IMR-90 (cell line): Measurements from ENCODE around the gene KRT36. TPM values are rescaled to one million over a fixed set of nuclear protein-coding genes. Genes with fewer than 3 reads are reported as not detected.

ENCODE experiments used
- ATAC-seq: fragments of 200-7000 bp; cut with Tn5 transposase; 2 replicates; pipeline ENCODE4 v1.9.1; 2020; ENCODE audit warnings: low read depth, mild to moderate bottlenecking, moderate library complexity
- BruUV-seq: library from RNA; stranded (reverse); fragments of 400-500 nt; replicated peaks from 2 replicates; lab custom pipeline; 2021; lab: Mats Ljungman, UMichigan
- CTCF ChIA-PET: fragments of 300-600 bp; formaldehyde crosslinking; extraction: SDS; loops from one replicate; lab custom pipeline; 2021; ENCODE audit warnings: antibody characterized with exemption; lab: Yijun Ruan, JAX
- POLR2A ChIA-PET: fragments of 300-600 bp; sonication (Branson Sonifier 250); formaldehyde crosslinking; loops from one replicate; lab custom pipeline; 2022; ENCODE audit warnings: antibody characterized with exemption; ENCODE audit not compliant: unreplicated experiment; lab: Charles Lee
- DNase-seq: peaks from one replicate; pipeline ENCODE4 v3.0.0; 2013
- H2AFZ ChIP-seq: replicated peaks from 2 replicates; pipeline ENCODE3; 2013; ENCODE audit warnings: low read length, mild to moderate bottlenecking; ENCODE audit not compliant: poor library complexity
- H2AK5ac ChIP-seq: 2 replicates; pipeline ENCODE4 v1.6.1; 2013; ENCODE audit warnings: low read depth, low read length, inconsistent platforms
- H2AK9ac ChIP-seq: replicated peaks from 2 replicates; pipeline ENCODE3; 2013; ENCODE audit warnings: mild to moderate bottlenecking, low read depth, low read length, moderate library complexity; ENCODE audit not compliant: poor library complexity
- H2BK120ac ChIP-seq: 2 replicates; pipeline ENCODE4 v1.6.1; 2013; ENCODE audit warnings: low read depth, low read length, inconsistent platforms
- H2BK15ac ChIP-seq: 3 replicates; pipeline ENCODE4 v1.6.1; 2013; ENCODE audit warnings: low read depth, low read length, inconsistent platforms
- H2BK20ac ChIP-seq: 2 replicates; pipeline ENCODE4 v1.6.1; 2013; ENCODE audit warnings: low read depth, mild to moderate bottlenecking, inconsistent platforms, low read length, moderate library complexity
- H2BK5ac ChIP-seq: 2 replicates; pipeline ENCODE4 v1.6.1; 2013; ENCODE audit warnings: mild to moderate bottlenecking, low read depth, low read length, inconsistent platforms; ENCODE audit not compliant: poor library complexity, severe bottlenecking
- H3K14ac ChIP-seq: replicated peaks from 2 replicates; pipeline ENCODE4 v1.6.1; 2013; ENCODE audit warnings: low read depth, low read length, inconsistent platforms
- H3K18ac ChIP-seq: 2 replicates; pipeline ENCODE4 v1.6.1; 2013; ENCODE audit warnings: low read depth, low read length, control low read depth
- H3K23ac ChIP-seq: 2 replicates; pipeline ENCODE4 v1.6.1; 2013; ENCODE audit warnings: low read depth, low read length, inconsistent platforms
- H3K27ac ChIP-seq: 2 replicates; pipeline ENCODE4 v1.5.1; 2013; ENCODE audit warnings: mild to moderate bottlenecking, control low read depth, low read length; ENCODE audit not compliant: insufficient read depth
- H3K27me3 ChIP-seq: 2 replicates; pipeline ENCODE4 v1.6.1; 2013; ENCODE audit warnings: low read length; ENCODE audit not compliant: control insufficient read depth, insufficient read depth
- H3K36me3 ChIP-seq: 2 replicates; pipeline ENCODE4 v1.6.1; 2013; ENCODE audit warnings: low read length, mixed read lengths; ENCODE audit not compliant: control insufficient read depth, insufficient read depth
- H3K4ac ChIP-seq: 2 replicates; pipeline ENCODE4 v1.6.1; 2013; ENCODE audit warnings: low read depth, low read length, inconsistent platforms
- H3K4me1 ChIP-seq: 2 replicates; pipeline ENCODE4 v1.6.1; 2013; ENCODE audit warnings: low read length, mixed read lengths; ENCODE audit not compliant: control insufficient read depth, insufficient read depth
- H3K4me2 ChIP-seq: 2 replicates; pipeline ENCODE4 v1.6.1; 2013; ENCODE audit warnings: low read depth, mild to moderate bottlenecking, control low read depth, low read length, moderate library complexity
- H3K4me3 ChIP-seq: 2 replicates; pipeline ENCODE4 v1.5.1; 2013; ENCODE audit warnings: low read depth, mild to moderate bottlenecking, control low read depth, low read length, moderate library complexity; ENCODE audit not compliant: insufficient read depth
- H3K56ac ChIP-seq: 2 replicates; pipeline ENCODE4 v1.6.1; 2013; ENCODE audit warnings: low read length, inconsistent platforms; ENCODE audit not compliant: insufficient read depth; ENCODE audit errors: extremely low read depth
- H3K79me1 ChIP-seq, 2 experiments: 2 replicates each; pipeline ENCODE4 v1.6.1; 2013; ENCODE audit warnings: low read length in 2 of 2, inconsistent platforms in 1 of 2, low read depth in 1 of 2
- H3K9ac ChIP-seq: 2 replicates; pipeline ENCODE4 v1.6.1; 2013; ENCODE audit warnings: low read depth, low read length, control low read depth
- H3K9me1 ChIP-seq: 2 replicates; pipeline ENCODE4 v1.6.1; 2013; ENCODE audit warnings: low read length, inconsistent platforms; ENCODE audit not compliant: insufficient read depth
- H3K9me3 ChIP-seq: 2 replicates; pipeline ENCODE4 v1.6.1; 2013; ENCODE audit warnings: low read length; ENCODE audit not compliant: control insufficient read depth, insufficient read depth
- H4K20me1 ChIP-seq: 2 replicates; pipeline ENCODE4 v1.6.1; 2013; ENCODE audit warnings: low read length, inconsistent platforms; ENCODE audit not compliant: insufficient read depth
- H4K5ac ChIP-seq: 2 replicates; pipeline ENCODE4 v1.6.1; 2013; ENCODE audit warnings: mild to moderate bottlenecking, low read depth, low read length, control low read depth
- H4K8ac ChIP-seq, 2 experiments: 2 replicates each; pipeline ENCODE4 v1.6.1; 2013; ENCODE audit warnings: low read depth in 2 of 2, low read length in 2 of 2, control low read depth in 1 of 2, inconsistent platforms in 1 of 2
- H4K91ac ChIP-seq: 2 replicates; pipeline ENCODE4 v1.6.1; 2013; ENCODE audit warnings: low read depth, low read length, inconsistent platforms; ENCODE audit not compliant: insufficient read depth
- FOS ChIP-seq: fragments of 150-350 bp; IDR thresholded peaks from 2 replicates; pipeline ENCODE4 v1.6.1; 2016; ENCODE audit warnings: low read depth, low read length
- MAFK ChIP-seq: IDR thresholded peaks from 2 replicates; pipeline ENCODE4 v1.6.1; 2012; ENCODE audit warnings: low read depth, low read length, improper control_type of control experiment
- MXI1 ChIP-seq: IDR thresholded peaks from 2 replicates; pipeline ENCODE4 v1.6.1; 2012; ENCODE audit warnings: low read depth, mild to moderate bottlenecking, low read length, moderate library complexity, borderline replicate concordance
- NFE2L2 ChIP-seq: fragments of 150-350 bp; IDR thresholded peaks from 2 replicates; pipeline ENCODE4 v1.6.1; 2016; ENCODE audit warnings: low read depth, mild to moderate bottlenecking, low read length
- POLR2A ChIP-seq: IDR thresholded peaks from 2 replicates; pipeline ENCODE4 v1.6.1; 2012; ENCODE audit warnings: mild to moderate bottlenecking, low read depth, low read length
- RAD21 ChIP-seq: IDR thresholded peaks from 2 replicates; pipeline ENCODE4 v1.6.1; 2012; ENCODE audit warnings: low read length, improper control_type of control experiment
- RFX5 ChIP-seq: IDR thresholded peaks from 2 replicates; pipeline ENCODE4 v1.8.0; 2012; ENCODE audit warnings: low read depth, mild to moderate bottlenecking, low read length, moderate library complexity
- SMC3 ChIP-seq: fragments of 150-350 bp; IDR thresholded peaks from 2 replicates; pipeline ENCODE4 v1.6.1; 2016; ENCODE audit warnings: low read depth, mild to moderate bottlenecking, antibody characterized with exemption, low read length, moderate library complexity
- WGBS, 2 experiments: methylation state at CpG; one replicate each; pipeline versions ENCODE4 v1.1.5 to v1.1.7; 2013; ENCODE audit warnings: missing lambda C conversion rate in 2 of 2; ENCODE audit not compliant: insufficient read length in 1 of 2; ENCODE audit errors: extremely low coverage in 2 of 2; 5-methylcytosine and 5-hydroxymethylcytosine counted together
- dilution Hi-C: fragments of 300-500 bp; cut with HindIII; formaldehyde crosslinking; loops from one replicate; pipeline ENCODE4 v1.14.3; 2018; ENCODE audit warnings: low sequenced_read_pairs; ENCODE audit not compliant: unreplicated experiment
- in situ Hi-C: fragments of 300-500 bp; cut with MboI; formaldehyde crosslinking; loops from 3 replicates; pipeline ENCODE4 v1.14.3; 2019; ENCODE audit warnings: low sequenced_read_pairs, inconsistent platforms, mixed read lengths
- intact Hi-C: fragments of 100-400 bp; cut with micrococcal nuclease; formaldehyde crosslinking; loops from 2 replicates; pipeline ENCODE4 v1.10.0; 2022
- polyA plus RNA-seq, 3 experiments: library from polyadenylated mRNA; depleted of rRNA; stranded (reverse); fragments of >200 nt; gene quantifications; 2 replicates each; pipeline ENCODE4 v1.2.3, GENCODE V29; 2012; ENCODE audit warnings: low replicate concordance in 1 of 3
- total RNA-seq: library from RNA; depleted of rRNA; stranded (reverse); fragments of >200 nt; gene quantifications from 2 replicates; pipeline ENCODE4 v1.2.3, GENCODE V29; 2012
- TF ChIP-seq, protein P1 (sequence below): conservative IDR thresholded peaks from 2 replicates; pipeline ENCODE4 v1.5.1; 2012; ENCODE audit warnings: mild to moderate bottlenecking, low read depth, low read length, improper control_type of control experiment
- TF ChIP-seq, protein P2 (sequence below): fragments of 150-350 bp; IDR thresholded peaks from 2 replicates; pipeline ENCODE4 v1.6.1; 2017; ENCODE audit warnings: mild to moderate bottlenecking, antibody characterized with exemption, low read length, low read depth

Gene KRT36
- total and polyA plus RNA-seq, 2 of the 4 experiments (the other 2 are of a cell fraction), result not detected

DNA sequence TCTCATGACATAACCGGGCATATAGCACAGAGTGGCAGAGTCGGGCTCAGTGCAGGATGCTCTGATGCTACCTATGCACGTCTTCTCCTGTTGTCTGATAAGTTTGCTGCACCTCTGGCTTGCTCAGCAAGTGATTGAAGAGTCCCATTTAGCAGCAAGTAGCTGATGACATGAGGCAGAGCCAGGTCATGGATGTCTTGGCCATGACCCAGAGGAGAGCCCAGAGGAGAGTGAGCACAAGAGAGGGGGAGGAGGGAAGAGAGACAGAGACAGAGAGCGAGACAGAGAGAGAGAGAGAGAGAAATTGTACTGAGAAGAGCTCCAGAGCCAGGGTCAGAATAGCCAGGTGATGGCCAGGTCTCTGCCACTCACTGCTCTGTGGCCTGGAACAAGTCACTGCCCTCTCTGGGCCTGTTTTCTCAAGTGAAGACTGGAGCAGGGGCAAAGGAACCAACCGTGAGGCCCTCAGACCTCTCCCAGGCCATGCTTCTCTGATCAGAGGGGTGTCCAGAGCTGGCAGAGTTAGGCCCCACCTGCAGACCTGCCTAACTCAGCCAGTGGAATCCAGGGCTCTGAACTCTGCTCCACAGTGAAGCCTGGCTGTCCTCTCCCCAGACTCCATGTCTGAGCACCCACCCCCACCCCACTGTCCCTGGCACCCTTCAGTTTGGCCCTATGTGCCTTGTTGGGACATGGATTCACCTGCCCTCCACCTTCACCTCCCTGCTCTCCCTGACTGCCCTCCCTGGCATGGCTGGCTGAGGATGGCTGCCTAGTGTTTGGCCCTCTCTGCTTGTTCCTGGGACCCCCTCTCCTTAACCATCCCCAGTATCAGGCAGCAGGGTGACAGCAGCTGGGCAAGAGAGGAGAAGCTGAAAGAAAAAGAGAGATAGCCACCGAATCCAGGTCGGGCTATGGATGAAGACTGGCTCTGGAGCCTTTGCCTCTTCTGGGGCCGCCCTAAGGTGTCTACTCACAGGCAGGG, 4.5 kb downstream of the KRT36 start:
- no peak overlapping the region for H4K91ac ChIP-seq
- H4K5ac ChIP-seq, result no peak overlapping the region
- no peak overlapping the region for H3K23ac ChIP-seq
- ChIA-PET POLR2A (interaction anchor here (0.5 kb wide), 1 partner anchor 10 kb away, joined by 4 read pairs; no protein-coding TSS in a partner anchor), CTCF (no interaction called here)
- in situ Hi-C loops, result no loop called here
- no peaks in the 10 kb centered on the region for H3K4me1 ChIP-seq
- H2BK5ac ChIP-seq, result no peak overlapping the region
- peak overlapping the region; percentile 49 for H2AFZ ChIP-seq
- TF ChIP-seq MXI1 (no peak), RFX5 (no peak), RAD21 (no peak), SMC3 (no peak), POLR2A (no peak), NFE2L2 (no peak), FOS (no peak), MAFK (no peak)
- TF ChIP-seq, protein P1, sequence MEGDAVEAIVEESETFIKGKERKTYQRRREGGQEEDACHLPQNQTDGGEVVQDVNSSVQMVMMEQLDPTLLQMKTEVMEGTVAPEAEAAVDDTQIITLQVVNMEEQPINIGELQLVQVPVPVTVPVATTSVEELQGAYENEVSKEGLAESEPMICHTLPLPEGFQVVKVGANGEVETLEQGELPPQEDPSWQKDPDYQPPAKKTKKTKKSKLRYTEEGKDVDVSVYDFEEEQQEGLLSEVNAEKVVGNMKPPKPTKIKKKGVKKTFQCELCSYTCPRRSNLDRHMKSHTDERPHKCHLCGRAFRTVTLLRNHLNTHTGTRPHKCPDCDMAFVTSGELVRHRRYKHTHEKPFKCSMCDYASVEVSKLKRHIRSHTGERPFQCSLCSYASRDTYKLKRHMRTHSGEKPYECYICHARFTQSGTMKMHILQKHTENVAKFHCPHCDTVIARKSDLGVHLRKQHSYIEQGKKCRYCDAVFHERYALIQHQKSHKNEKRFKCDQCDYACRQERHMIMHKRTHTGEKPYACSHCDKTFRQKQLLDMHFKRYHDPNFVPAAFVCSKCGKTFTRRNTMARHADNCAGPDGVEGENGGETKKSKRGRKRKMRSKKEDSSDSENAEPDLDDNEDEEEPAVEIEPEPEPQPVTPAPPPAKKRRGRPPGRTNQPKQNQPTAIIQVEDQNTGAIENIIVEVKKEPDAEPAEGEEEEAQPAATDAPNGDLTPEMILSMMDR, result no peak
- TF ChIP-seq, protein P2, sequence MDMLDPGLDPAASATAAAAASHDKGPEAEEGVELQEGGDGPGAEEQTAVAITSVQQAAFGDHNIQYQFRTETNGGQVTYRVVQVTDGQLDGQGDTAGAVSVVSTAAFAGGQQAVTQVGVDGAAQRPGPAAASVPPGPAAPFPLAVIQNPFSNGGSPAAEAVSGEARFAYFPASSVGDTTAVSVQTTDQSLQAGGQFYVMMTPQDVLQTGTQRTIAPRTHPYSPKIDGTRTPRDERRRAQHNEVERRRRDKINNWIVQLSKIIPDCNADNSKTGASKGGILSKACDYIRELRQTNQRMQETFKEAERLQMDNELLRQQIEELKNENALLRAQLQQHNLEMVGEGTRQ, result no peak
- no TSS peak for BruUV-seq
- no peaks in the 10 kb centered on the region for H4K20me1 ChIP-seq
- H3K4me2 ChIP-seq, result no peak overlapping the region
- H3K4me3 ChIP-seq, result no peak overlapping the region
- H3K14ac ChIP-seq, result no peak overlapping the region
- DNase-seq (no peak), ATAC-seq (no peak)
- H3K18ac ChIP-seq, result no peak overlapping the region
- intact Hi-C loops, result no loop called here
- no peaks in the 10 kb centered on the region for H3K9me3 ChIP-seq
- H3K36me3 ChIP-seq, result no peaks in the 10 kb centered on the region
- WGBS, 2 experiments, result 83% methylated on average over 4 of the region's 8 CpGs; no CpG with 5 or more reads in 1 of the 2 experiments
- H3K9me1 ChIP-seq, result no peaks in the 10 kb centered on the region
- no peak overlapping the region for H2BK15ac ChIP-seq
- H3K79me1 ChIP-seq, result no peaks in the 10 kb centered on the region
- H3K56ac ChIP-seq, result no peak overlapping the region
- no peak overlapping the region for H3K4ac ChIP-seq
- H2BK20ac ChIP-seq, result no peak overlapping the region
- H3K27me3 ChIP-seq, result peaks cover 9% of the 10 kb centered on the region; the same call in 1 of the 2 replicates
- no peak overlapping the region for H4K8ac ChIP-seq
- dilution Hi-C loops, result no loop called here
- no peak overlapping the region for H2AK9ac ChIP-seq
- no peak overlapping the region for H2BK120ac ChIP-seq
- no peak overlapping the region for H2AK5ac ChIP-seq
- no peak overlapping the region for H3K9ac ChIP-seq
- no peak overlapping the region for H3K27ac ChIP-seq
